Measurements from ENCODE around the gene METTL3.

Gene METTL3

GRCh38 chr14:21498540-21499526, 12.3 kb downstream of the METTL3 start:
- peak; percentile 35; the same call in 1 of the 2 replicates for TF ChIP-seq CTCF (IDR thresholded peaks at IDR 0.05; ENCODE audit: borderline replicate concordance, insufficient read depth, low read depth, low read length)

GRCh38 chr14:21496453-21496852, 14.7 kb downstream of the METTL3 start:
- no peak overlapping the region for H3K4me3 ChIP-seq (ENCODE audit: low read depth, low read length)
- no peak for TF ChIP-seq CTCF (IDR thresholded peaks at IDR 0.05; ENCODE audit: borderline replicate concordance, insufficient read depth, low read depth, low read length)

More at GRCh38 chr14:21498540-21499526, 12.3 kb downstream of the METTL3 start:
- no peak overlapping the region for H3K4me3 ChIP-seq (ENCODE audit: low read depth, low read length)

GRCh38 chr14:21494902-21495762, 16.0 kb downstream of the METTL3 start:
- no peak overlapping the region for H3K4me3 ChIP-seq (ENCODE audit: low read depth, low read length)
- TF ChIP-seq CTCF (IDR thresholded peaks at IDR 0.05; ENCODE audit: borderline replicate concordance, insufficient read depth, low read depth, low read length), result no peak

DNA sequence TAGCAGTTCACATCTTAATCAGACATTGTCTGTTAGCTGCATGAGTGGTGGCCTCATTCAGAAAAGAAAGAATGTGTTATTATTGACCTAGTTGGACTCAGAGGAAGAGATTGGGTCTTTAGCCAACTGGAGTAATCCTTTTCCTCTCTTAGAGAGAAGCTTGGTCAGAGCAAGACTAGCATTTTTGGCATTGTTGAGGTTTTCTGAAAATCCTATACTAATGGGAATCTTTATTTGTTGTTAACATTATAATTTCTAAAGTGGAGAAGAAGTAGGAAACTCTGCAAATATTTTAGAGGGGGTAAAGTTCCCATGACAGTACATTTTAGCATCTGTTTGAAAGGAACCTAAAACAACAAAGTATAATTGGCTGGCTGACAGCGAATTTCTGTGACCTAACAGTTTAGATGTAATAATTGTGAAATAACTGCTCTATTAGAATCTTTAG, 24.5 kb downstream of the METTL3 start:
- no peak overlapping the region for H3K4me3 ChIP-seq (ENCODE audit: low read depth, low read length)
- no peak for TF ChIP-seq CTCF (IDR thresholded peaks at IDR 0.05; ENCODE audit: borderline replicate concordance, insufficient read depth, low read depth, low read length)

DNA sequence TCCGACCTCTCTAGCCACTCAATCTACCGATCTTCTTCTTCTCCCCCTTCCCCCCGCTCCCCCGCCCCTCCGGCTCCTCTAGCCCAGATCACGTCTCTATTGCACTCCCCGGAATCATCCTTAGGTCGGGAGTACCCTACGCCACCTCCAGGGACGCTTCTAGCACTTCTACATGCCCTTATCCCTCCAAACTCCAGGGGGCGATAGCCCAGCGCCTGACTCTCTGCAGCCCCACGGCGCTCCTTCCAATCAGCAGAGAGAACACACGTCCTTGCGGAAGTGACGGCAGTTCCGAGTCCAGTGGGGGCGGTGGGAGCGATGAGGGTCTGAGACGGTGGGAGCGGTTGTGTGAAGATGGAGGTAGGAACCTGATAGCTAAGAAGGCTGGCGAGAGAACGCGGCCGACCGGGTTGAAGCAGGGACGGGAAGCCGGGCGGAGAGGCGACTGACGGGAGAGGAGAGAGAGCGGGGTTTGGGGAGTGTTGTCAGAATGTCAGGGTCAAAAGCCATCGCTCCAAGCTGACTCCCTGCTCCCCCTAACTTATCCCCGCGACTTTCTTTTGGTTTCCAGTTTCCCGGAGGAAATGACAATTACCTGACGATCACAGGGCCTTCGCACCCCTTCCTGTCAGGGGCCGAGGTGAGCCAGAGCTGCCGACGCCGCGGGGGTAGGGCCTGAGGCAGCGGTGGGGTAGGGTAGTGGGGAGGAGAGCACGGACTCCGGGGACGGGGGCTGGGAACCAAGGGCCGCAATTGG, 34.0 kb downstream of the METTL3 start, which contains the start of the genes RAB2B and TOX4:
RAB2B (minus strand) TSS at position 35 of the 757 bp plus-strand sequence. CDS start 87 bp downstream, outside the sequence.
TOX4 (plus strand) TSS at position 271 of the 757 bp plus-strand sequence; CDS start at position 355, 84 bp downstream.
- TF ChIP-seq CTCF (IDR thresholded peaks at IDR 0.05; ENCODE audit: borderline replicate concordance, insufficient read depth, low read depth, low read length), result peak; percentile 98
- H3K4me3 ChIP-seq (ENCODE audit: low read depth, low read length), result peak within 1 kb of the TSS; percentile 73

GRCh38 chr14:21476523-21476924, 34.6 kb downstream of the METTL3 start:
- peak overlapping the region; percentile 55 for H3K4me3 ChIP-seq (ENCODE audit: low read depth, low read length)
- TF ChIP-seq CTCF (IDR thresholded peaks at IDR 0.05; ENCODE audit: borderline replicate concordance, insufficient read depth, low read depth, low read length), result no peak
